Measurements from ENCODE around the gene APBA3.

GRCh38 chr19:3775374-3775711, 13.9 kb upstream of the APBA3 start:
- no peak for TF ChIP-seq CTCF (conservative IDR thresholded peaks at IDR 0.05; ENCODE audit: low read depth, low read length)
- no peak for TF ChIP-seq EZH2 (IDR thresholded peaks at IDR 0.05; ENCODE audit: low read length, unreplicated experiment)
